IMR-90 (cell line): Measurements from ENCODE around the gene CA4. TPM values are rescaled to one million over a fixed set of nuclear protein-coding genes. Genes with fewer than 3 reads are reported as not detected.

Source experiments
- ATAC-seq: fragments of 200-7000 bp; cut with Tn5 transposase; 2 replicates; pipeline ENCODE4 v1.9.1; 2020; ENCODE audit warnings: low read depth, mild to moderate bottlenecking, moderate library complexity
- BruUV-seq: library from RNA; stranded (reverse); fragments of 400-500 nt; replicated peaks from 2 replicates; lab custom pipeline; 2021; lab: Mats Ljungman, UMichigan
- CTCF ChIA-PET: fragments of 300-600 bp; formaldehyde crosslinking; extraction: SDS; loops from one replicate; lab custom pipeline; 2021; ENCODE audit warnings: antibody characterized with exemption; lab: Yijun Ruan, JAX
- POLR2A ChIA-PET: fragments of 300-600 bp; sonication (Branson Sonifier 250); formaldehyde crosslinking; loops from one replicate; lab custom pipeline; 2022; ENCODE audit warnings: antibody characterized with exemption; ENCODE audit not compliant: unreplicated experiment; lab: Charles Lee
- DNase-seq: peaks from one replicate; pipeline ENCODE4 v3.0.0; 2013
- H2AFZ ChIP-seq: replicated peaks from 2 replicates; pipeline ENCODE3; 2013; ENCODE audit warnings: low read length, mild to moderate bottlenecking; ENCODE audit not compliant: poor library complexity
- H2AK5ac ChIP-seq: 2 replicates; pipeline ENCODE4 v1.6.1; 2013; ENCODE audit warnings: low read depth, low read length, inconsistent platforms
- H2AK9ac ChIP-seq: replicated peaks from 2 replicates; pipeline ENCODE3; 2013; ENCODE audit warnings: mild to moderate bottlenecking, low read depth, low read length, moderate library complexity; ENCODE audit not compliant: poor library complexity
- H2BK120ac ChIP-seq: 2 replicates; pipeline ENCODE4 v1.6.1; 2013; ENCODE audit warnings: low read depth, low read length, inconsistent platforms
- H2BK15ac ChIP-seq: 3 replicates; pipeline ENCODE4 v1.6.1; 2013; ENCODE audit warnings: low read depth, low read length, inconsistent platforms
- H2BK20ac ChIP-seq: 2 replicates; pipeline ENCODE4 v1.6.1; 2013; ENCODE audit warnings: low read depth, mild to moderate bottlenecking, inconsistent platforms, low read length, moderate library complexity
- H2BK5ac ChIP-seq: 2 replicates; pipeline ENCODE4 v1.6.1; 2013; ENCODE audit warnings: mild to moderate bottlenecking, low read depth, low read length, inconsistent platforms; ENCODE audit not compliant: poor library complexity, severe bottlenecking
- H3K14ac ChIP-seq: replicated peaks from 2 replicates; pipeline ENCODE4 v1.6.1; 2013; ENCODE audit warnings: low read depth, low read length, inconsistent platforms
- H3K18ac ChIP-seq: 2 replicates; pipeline ENCODE4 v1.6.1; 2013; ENCODE audit warnings: low read depth, low read length, control low read depth
- H3K23ac ChIP-seq: 2 replicates; pipeline ENCODE4 v1.6.1; 2013; ENCODE audit warnings: low read depth, low read length, inconsistent platforms
- H3K27ac ChIP-seq: 2 replicates; pipeline ENCODE4 v1.5.1; 2013; ENCODE audit warnings: mild to moderate bottlenecking, control low read depth, low read length; ENCODE audit not compliant: insufficient read depth
- H3K27me3 ChIP-seq: 2 replicates; pipeline ENCODE4 v1.6.1; 2013; ENCODE audit warnings: low read length; ENCODE audit not compliant: control insufficient read depth, insufficient read depth
- H3K36me3 ChIP-seq: 2 replicates; pipeline ENCODE4 v1.6.1; 2013; ENCODE audit warnings: low read length, mixed read lengths; ENCODE audit not compliant: control insufficient read depth, insufficient read depth
- H3K4ac ChIP-seq: 2 replicates; pipeline ENCODE4 v1.6.1; 2013; ENCODE audit warnings: low read depth, low read length, inconsistent platforms
- H3K4me1 ChIP-seq: 2 replicates; pipeline ENCODE4 v1.6.1; 2013; ENCODE audit warnings: low read length, mixed read lengths; ENCODE audit not compliant: control insufficient read depth, insufficient read depth
- H3K4me2 ChIP-seq: 2 replicates; pipeline ENCODE4 v1.6.1; 2013; ENCODE audit warnings: low read depth, mild to moderate bottlenecking, control low read depth, low read length, moderate library complexity
- H3K4me3 ChIP-seq: 2 replicates; pipeline ENCODE4 v1.5.1; 2013; ENCODE audit warnings: low read depth, mild to moderate bottlenecking, control low read depth, low read length, moderate library complexity; ENCODE audit not compliant: insufficient read depth
- H3K56ac ChIP-seq: 2 replicates; pipeline ENCODE4 v1.6.1; 2013; ENCODE audit warnings: low read length, inconsistent platforms; ENCODE audit not compliant: insufficient read depth; ENCODE audit errors: extremely low read depth
- H3K79me1 ChIP-seq, 2 experiments: 2 replicates each; pipeline ENCODE4 v1.6.1; 2013; ENCODE audit warnings: low read length in 2 of 2, inconsistent platforms in 1 of 2, low read depth in 1 of 2
- H3K9ac ChIP-seq: 2 replicates; pipeline ENCODE4 v1.6.1; 2013; ENCODE audit warnings: low read depth, low read length, control low read depth
- H3K9me1 ChIP-seq: 2 replicates; pipeline ENCODE4 v1.6.1; 2013; ENCODE audit warnings: low read length, inconsistent platforms; ENCODE audit not compliant: insufficient read depth
- H3K9me3 ChIP-seq: 2 replicates; pipeline ENCODE4 v1.6.1; 2013; ENCODE audit warnings: low read length; ENCODE audit not compliant: control insufficient read depth, insufficient read depth
- H4K20me1 ChIP-seq: 2 replicates; pipeline ENCODE4 v1.6.1; 2013; ENCODE audit warnings: low read length, inconsistent platforms; ENCODE audit not compliant: insufficient read depth
- H4K5ac ChIP-seq: 2 replicates; pipeline ENCODE4 v1.6.1; 2013; ENCODE audit warnings: mild to moderate bottlenecking, low read depth, low read length, control low read depth
- H4K8ac ChIP-seq, 2 experiments: 2 replicates each; pipeline ENCODE4 v1.6.1; 2013; ENCODE audit warnings: low read depth in 2 of 2, low read length in 2 of 2, control low read depth in 1 of 2, inconsistent platforms in 1 of 2
- H4K91ac ChIP-seq: 2 replicates; pipeline ENCODE4 v1.6.1; 2013; ENCODE audit warnings: low read depth, low read length, inconsistent platforms; ENCODE audit not compliant: insufficient read depth
- CHD1 ChIP-seq: IDR thresholded peaks from 2 replicates; pipeline ENCODE4 v1.6.1; 2012; ENCODE audit warnings: low read depth, low read length, improper control_type of control experiment
- CTCF ChIP-seq: conservative IDR thresholded peaks from 2 replicates; pipeline ENCODE4 v1.5.1; 2012; ENCODE audit warnings: mild to moderate bottlenecking, low read depth, low read length, improper control_type of control experiment
- FOS ChIP-seq: fragments of 150-350 bp; IDR thresholded peaks from 2 replicates; pipeline ENCODE4 v1.6.1; 2016; ENCODE audit warnings: low read depth, low read length
- MAZ ChIP-seq: IDR thresholded peaks from 2 replicates; pipeline ENCODE4 v1.6.1; 2012; ENCODE audit warnings: low read depth, mild to moderate bottlenecking, low read length, improper control_type of control experiment, moderate library complexity, borderline replicate concordance
- MXI1 ChIP-seq: IDR thresholded peaks from 2 replicates; pipeline ENCODE4 v1.6.1; 2012; ENCODE audit warnings: low read depth, mild to moderate bottlenecking, low read length, moderate library complexity, borderline replicate concordance
- RAD21 ChIP-seq: IDR thresholded peaks from 2 replicates; pipeline ENCODE4 v1.6.1; 2012; ENCODE audit warnings: low read length, improper control_type of control experiment
- SMC3 ChIP-seq: fragments of 150-350 bp; IDR thresholded peaks from 2 replicates; pipeline ENCODE4 v1.6.1; 2016; ENCODE audit warnings: low read depth, mild to moderate bottlenecking, antibody characterized with exemption, low read length, moderate library complexity
- WGBS, 2 experiments: methylation state at CpG; one replicate each; pipeline versions ENCODE4 v1.1.5 to v1.1.7; 2013; ENCODE audit warnings: missing lambda C conversion rate in 2 of 2; ENCODE audit not compliant: insufficient read length in 1 of 2; ENCODE audit errors: extremely low coverage in 2 of 2; 5-methylcytosine and 5-hydroxymethylcytosine counted together
- dilution Hi-C: fragments of 300-500 bp; cut with HindIII; formaldehyde crosslinking; loops from one replicate; pipeline ENCODE4 v1.14.3; 2018; ENCODE audit warnings: low sequenced_read_pairs; ENCODE audit not compliant: unreplicated experiment
- in situ Hi-C: fragments of 300-500 bp; cut with MboI; formaldehyde crosslinking; loops from 3 replicates; pipeline ENCODE4 v1.14.3; 2019; ENCODE audit warnings: low sequenced_read_pairs, inconsistent platforms, mixed read lengths
- intact Hi-C: fragments of 100-400 bp; cut with micrococcal nuclease; formaldehyde crosslinking; loops from 2 replicates; pipeline ENCODE4 v1.10.0; 2022
- polyA plus RNA-seq, 3 experiments: library from polyadenylated mRNA; depleted of rRNA; stranded (reverse); fragments of >200 nt; gene quantifications; 2 replicates each; pipeline ENCODE4 v1.2.3, GENCODE V29; 2012; ENCODE audit warnings: low replicate concordance in 1 of 3
- total RNA-seq: library from RNA; depleted of rRNA; stranded (reverse); fragments of >200 nt; gene quantifications from 2 replicates; pipeline ENCODE4 v1.2.3, GENCODE V29; 2012

Gene CA4
- total and polyA plus RNA-seq, 2 of the 4 experiments (the other 2 are of a cell fraction) = not detected

GRCh38 chr17:60142872-60143499, 6.8 kb upstream of the CA4 start:
- no peaks in the 10 kb centered on the region for H3K36me3 ChIP-seq
- no TSS peak for BruUV-seq
- in situ Hi-C loops = loop anchor here (25.0 kb wide), 2 partner anchors 269 to 494 kb away; partner anchors contain the start of gene CHCT1
- H3K4me3 ChIP-seq = no peak overlapping the region
- H3K4ac ChIP-seq = no peak overlapping the region
- peak overlapping the region; percentile 82 for H3K4me2 ChIP-seq
- H4K5ac ChIP-seq = no peak overlapping the region
- POLR2A ChIA-PET = no interaction called here
- no peak overlapping the region for H2BK5ac ChIP-seq
- no peak overlapping the region for H3K18ac ChIP-seq
- H2BK20ac ChIP-seq = no peak overlapping the region
- H4K8ac ChIP-seq = no peak overlapping the region
- peaks cover 11% of the 10 kb centered on the region for H3K4me1 ChIP-seq
- no peaks in the 10 kb centered on the region for H4K20me1 ChIP-seq
- no peak overlapping the region for H3K14ac ChIP-seq
- DNase-seq (peak; percentile 83), ATAC-seq (peak; percentile 85)
- no peak overlapping the region for H3K23ac ChIP-seq
- TF ChIP-seq SMC3 = peak; percentile 85
- TF ChIP-seq CTCF = peak; percentile 85
- peak; percentile 70 for TF ChIP-seq MAZ
- no peak for TF ChIP-seq CHD1
- TF ChIP-seq MXI1 = peak; percentile 67; the same call in 1 of the 2 replicates
- TF ChIP-seq FOS = no peak
- peak; percentile 86 for TF ChIP-seq RAD21
- H4K91ac ChIP-seq = no peak overlapping the region
- CTCF ChIA-PET = interaction anchor here (1.5 kb wide), 1 partner anchor 11 kb away, joined by 3 read pairs; no protein-coding TSS in a partner anchor
- no peaks in the 10 kb centered on the region for H3K79me1 ChIP-seq
- no peak overlapping the region for H3K56ac ChIP-seq
- intact Hi-C loops = loop anchor here (1.0 to 10.0 kb wide), 3 partner anchors 30 to 492 kb away; no protein-coding TSS in a partner anchor
- H2BK120ac ChIP-seq = no peak overlapping the region
- H3K9me1 ChIP-seq = no peaks in the 10 kb centered on the region; the same call in 1 of the 2 replicates
- H2AFZ ChIP-seq = peak overlapping the region; percentile 77
- H2AK5ac ChIP-seq = no peak overlapping the region
- no peak overlapping the region for H2BK15ac ChIP-seq
- H2AK9ac ChIP-seq = no peak overlapping the region
- 0% methylated on average over 1 of the region's 10 CpGs; no CpG with 5 or more reads in 1 of the 2 experiments for WGBS, 2 experiments
- H3K9me3 ChIP-seq = no peaks in the 10 kb centered on the region
- dilution Hi-C loops = no loop called here
- H3K9ac ChIP-seq = 0 out of 2 replicates have a peak overlapping the region, but pooled peaks have one; percentile 19
- peaks cover 62% of the 10 kb centered on the region for H3K27me3 ChIP-seq
- H3K27ac ChIP-seq = no peak overlapping the region
